Skeletal muscle satellite cell (primary cell): Measurements from ENCODE around the gene GALNT14.

Experiments
- H3K27me3 ChIP-seq: 2 replicates; pipeline ENCODE4 v1.7.0; 2013; ENCODE audit warnings: low read length; ENCODE audit not compliant: control insufficient read depth, insufficient read depth
- H3K36me3 ChIP-seq: 2 replicates; pipeline ENCODE4 v1.7.0; 2013; ENCODE audit warnings: mild to moderate bottlenecking, control low read depth, low read length; ENCODE audit not compliant: insufficient read depth
- H3K4me1 ChIP-seq: 2 replicates; pipeline ENCODE4 v1.7.0; 2013; ENCODE audit warnings: low read length; ENCODE audit not compliant: control insufficient read depth, insufficient read depth
- H3K4me2 ChIP-seq: 2 replicates; pipeline ENCODE4 v1.7.0; 2013; ENCODE audit warnings: mild to moderate bottlenecking, low read length
- H3K4me3 ChIP-seq: 2 replicates; pipeline ENCODE4 v1.7.0; 2013; ENCODE audit warnings: low read length
- H3K9ac ChIP-seq: 2 replicates; pipeline ENCODE4 v1.7.0; 2013; ENCODE audit warnings: mild to moderate bottlenecking, low read depth, low read length, moderate library complexity
- H3K9me3 ChIP-seq: replicated peaks from 2 replicates; pipeline ENCODE4 v1.7.0; 2013; ENCODE audit warnings: mild to moderate bottlenecking, control low read depth, low read length

Gene GALNT14

GRCh38 chr2:30934066-30934465 lies 204.2 kb downstream of the GALNT14 start:
- Histone ChIP-seq H3K9me3 (no peaks in the 10 kb centered on the region), H3K36me3 (no peaks in the 10 kb centered on the region), H3K4me1 (no peaks in the 10 kb centered on the region)

GRCh38 chr2:30933496-30933895 lies 204.7 kb downstream of the GALNT14 start:
- Histone ChIP-seq H3K4me3 (no peak overlapping the region), H3K36me3 (no peaks in the 10 kb centered on the region), H3K4me1 (no peaks in the 10 kb centered on the region), H3K27me3 (no peaks in the 10 kb centered on the region), H3K4me2 (no peak overlapping the region), H3K9ac (no peak overlapping the region), H3K9me3 (no peaks in the 10 kb centered on the region)

More at GRCh38 chr2:30934066-30934465, 204.2 kb downstream of the GALNT14 start:
- H3K4me3 ChIP-seq: no peak overlapping the region
- no peak overlapping the region for H3K4me2 ChIP-seq
- no peak overlapping the region for H3K9ac ChIP-seq
- H3K27me3 ChIP-seq: no peaks in the 10 kb centered on the region

- Histone ChIP-seq H3K4me1 (no peaks in the 10 kb centered on the region), H3K4me2 (no peak overlapping the region), H3K9me3 (no peaks in the 10 kb centered on the region), H3K27me3 (no peaks in the 10 kb centered on the region), H3K4me3 (no peak overlapping the region), H3K9ac (no peak overlapping the region), H3K36me3 (no peaks in the 10 kb centered on the region)
These were observed 205.4 kb downstream of the GALNT14 start for GRCh38 chr2:30932870-30933269.

GRCh38 chr2:30931841-30932407 lies 206.3 kb downstream of the GALNT14 start:
- H3K4me1 ChIP-seq: no peaks in the 10 kb centered on the region
- no peaks in the 10 kb centered on the region for H3K36me3 ChIP-seq
- no peak overlapping the region for H3K9ac ChIP-seq
- H3K4me2 ChIP-seq: no peak overlapping the region
- H3K4me3 ChIP-seq: no peak overlapping the region
- H3K9me3 ChIP-seq: no peaks in the 10 kb centered on the region
- no peaks in the 10 kb centered on the region for H3K27me3 ChIP-seq

GRCh38 chr2:30930716-30931115 lies 207.5 kb downstream of the GALNT14 start:
- H3K4me3 ChIP-seq: no peak overlapping the region
- H3K9ac ChIP-seq: no peak overlapping the region
- no peaks in the 10 kb centered on the region for H3K9me3 ChIP-seq

GRCh38 chr2:30927465-30928075 lies 210.7 kb downstream of the GALNT14 start:
- Histone ChIP-seq H3K4me2 (no peak overlapping the region), H3K4me3 (no peak overlapping the region), H3K9me3 (no peaks in the 10 kb centered on the region), H3K36me3 (no peaks in the 10 kb centered on the region), H3K27me3 (no peaks in the 10 kb centered on the region), H3K9ac (no peak overlapping the region), H3K4me1 (no peaks in the 10 kb centered on the region)

More at GRCh38 chr2:30930716-30931115, 207.5 kb downstream of the GALNT14 start:
- H3K36me3 ChIP-seq: no peaks in the 10 kb centered on the region
- H3K27me3 ChIP-seq: no peaks in the 10 kb centered on the region
- H3K4me1 ChIP-seq: no peaks in the 10 kb centered on the region
- no peak overlapping the region for H3K4me2 ChIP-seq

- H3K4me1 ChIP-seq: no peaks in the 10 kb centered on the region
- no peaks in the 10 kb centered on the region for H3K36me3 ChIP-seq
- no peak overlapping the region for H3K4me3 ChIP-seq
- no peak overlapping the region for H3K4me2 ChIP-seq
- no peaks in the 10 kb centered on the region for H3K27me3 ChIP-seq
- H3K9me3 ChIP-seq: no peaks in the 10 kb centered on the region
- H3K9ac ChIP-seq: no peak overlapping the region
These were observed 211.6 kb downstream of the GALNT14 start for GRCh38 chr2:30926606-30927005.

- H3K4me2 ChIP-seq: no peak overlapping the region
- H3K9ac ChIP-seq: no peak overlapping the region
- H3K36me3 ChIP-seq: no peaks in the 10 kb centered on the region
- H3K4me3 ChIP-seq: no peak overlapping the region
- no peaks in the 10 kb centered on the region for H3K4me1 ChIP-seq
- no peaks in the 10 kb centered on the region for H3K27me3 ChIP-seq
- H3K9me3 ChIP-seq: no peaks in the 10 kb centered on the region
These were observed 214.6 kb downstream of the GALNT14 start for GRCh38 chr2:30923623-30924022.

- no peak overlapping the region for H3K4me3 ChIP-seq
- H3K9me3 ChIP-seq: no peaks in the 10 kb centered on the region
- H3K9ac ChIP-seq: no peak overlapping the region
- H3K27me3 ChIP-seq: no peaks in the 10 kb centered on the region
- no peaks in the 10 kb centered on the region for H3K36me3 ChIP-seq
- H3K4me1 ChIP-seq: no peaks in the 10 kb centered on the region
- H3K4me2 ChIP-seq: no peak overlapping the region
These were observed 217.7 kb downstream of the GALNT14 start for GRCh38 chr2:30920511-30920910.

- Histone ChIP-seq H3K27me3 (no peaks in the 10 kb centered on the region), H3K4me2 (no peak overlapping the region), H3K9me3 (no peaks in the 10 kb centered on the region), H3K4me1 (no peaks in the 10 kb centered on the region), H3K36me3 (no peaks in the 10 kb centered on the region), H3K4me3 (no peak overlapping the region), H3K9ac (no peak overlapping the region)
These were observed 222.8 kb downstream of the GALNT14 start for GRCh38 chr2:30915486-30915885.

GRCh38 chr2:30914456-30914855 lies 223.8 kb downstream of the GALNT14 start:
- Histone ChIP-seq H3K9me3 (no peaks in the 10 kb centered on the region), H3K4me1 (no peaks in the 10 kb centered on the region), H3K36me3 (no peaks in the 10 kb centered on the region), H3K9ac (no peak overlapping the region), H3K4me3 (no peak overlapping the region), H3K4me2 (no peak overlapping the region), H3K27me3 (no peaks in the 10 kb centered on the region)

- Histone ChIP-seq H3K9ac (no peak overlapping the region), H3K4me2 (no peak overlapping the region), H3K27me3 (no peaks in the 10 kb centered on the region), H3K36me3 (no peaks in the 10 kb centered on the region), H3K4me1 (no peaks in the 10 kb centered on the region), H3K4me3 (no peak overlapping the region), H3K9me3 (no peaks in the 10 kb centered on the region)
These were observed 226.2 kb downstream of the GALNT14 start for GRCh38 chr2:30912056-30912455.
